H1 (cell line): ENCODE data around the gene CHRM4.

ENCODE experiments used
- CHD7 ChIP-seq: fragments of 300-600 bp; sonication (generic); IDR thresholded peaks from 2 replicates; pipeline ENCODE4 v1.7.1; 2012; ENCODE audit warnings: low read length, moderate library complexity, mild to moderate bottlenecking, inconsistent platforms; ENCODE audit not compliant: insufficient replicate concordance
- NRF1 ChIP-seq: IDR thresholded peaks from 2 replicates; pipeline ENCODE4 v1.6.1; 2011; ENCODE audit warnings: mild to moderate bottlenecking, low read depth, low read length, improper control_type of control experiment
- POLR2A ChIP-seq, 2 experiments: IDR thresholded peaks; 1 replicate in 1 of 2; 2 replicates in 1 of 2; pipeline ENCODE4 v1.6.1; 2011; ENCODE audit warnings: low read depth in 2 of 2, low read length in 2 of 2, mild to moderate bottlenecking in 2 of 2; ENCODE audit errors: control extremely low read depth in 1 of 2
- POU5F1 ChIP-seq: IDR thresholded peaks from 2 replicates; pipeline ENCODE4 v1.6.1; 2011; ENCODE audit warnings: low read depth, mild to moderate bottlenecking, low read length, moderate library complexity
- RAD21 ChIP-seq, 2 experiments: IDR thresholded peaks in 1 of 2; conservative IDR thresholded peaks in 1 of 2; 2 replicates each; pipeline ENCODE4 v1.6.1; 2011; ENCODE audit warnings: low read depth in 2 of 2, low read length in 2 of 2, improper control_type of control experiment in 1 of 2, inconsistent platforms in 1 of 2, mild to moderate bottlenecking in 1 of 2, moderate library complexity in 1 of 2
- RBBP5 ChIP-seq: IDR thresholded peaks from 2 replicates; pipeline ENCODE4 v1.7.1; 2012; ENCODE audit warnings: low read depth, mild to moderate bottlenecking, inconsistent platforms, low read length, moderate library complexity, borderline replicate concordance
- RFX5 ChIP-seq: IDR thresholded peaks from 2 replicates; pipeline ENCODE4 v1.6.1; 2011; ENCODE audit warnings: low read depth, low read length, improper control_type of control experiment, borderline replicate concordance
- TCF12 ChIP-seq: IDR thresholded peaks from 2 replicates; pipeline ENCODE4 v1.6.1; 2011; ENCODE audit warnings: low read depth, mild to moderate bottlenecking, low read length
- TF ChIP-seq, protein P1 (sequence below), 3 experiments: IDR thresholded peaks; 1 replicate in 2 of 3; 2 replicates in 1 of 3; pipeline versions ENCODE4 v1.5.1 to v1.6.1; 2011; ENCODE audit warnings: low read length in 3 of 3, mild to moderate bottlenecking in 3 of 3, inconsistent platforms in 2 of 3, low read depth in 1 of 3, moderate library complexity in 1 of 3; ENCODE audit not compliant: insufficient read depth in 1 of 3; ENCODE audit errors: control extremely low read depth in 1 of 3
- TF ChIP-seq, protein P2 (sequence below): IDR thresholded peaks from 2 replicates; pipeline ENCODE4 v1.6.1; 2012; ENCODE audit warnings: inconsistent platforms

DNA sequence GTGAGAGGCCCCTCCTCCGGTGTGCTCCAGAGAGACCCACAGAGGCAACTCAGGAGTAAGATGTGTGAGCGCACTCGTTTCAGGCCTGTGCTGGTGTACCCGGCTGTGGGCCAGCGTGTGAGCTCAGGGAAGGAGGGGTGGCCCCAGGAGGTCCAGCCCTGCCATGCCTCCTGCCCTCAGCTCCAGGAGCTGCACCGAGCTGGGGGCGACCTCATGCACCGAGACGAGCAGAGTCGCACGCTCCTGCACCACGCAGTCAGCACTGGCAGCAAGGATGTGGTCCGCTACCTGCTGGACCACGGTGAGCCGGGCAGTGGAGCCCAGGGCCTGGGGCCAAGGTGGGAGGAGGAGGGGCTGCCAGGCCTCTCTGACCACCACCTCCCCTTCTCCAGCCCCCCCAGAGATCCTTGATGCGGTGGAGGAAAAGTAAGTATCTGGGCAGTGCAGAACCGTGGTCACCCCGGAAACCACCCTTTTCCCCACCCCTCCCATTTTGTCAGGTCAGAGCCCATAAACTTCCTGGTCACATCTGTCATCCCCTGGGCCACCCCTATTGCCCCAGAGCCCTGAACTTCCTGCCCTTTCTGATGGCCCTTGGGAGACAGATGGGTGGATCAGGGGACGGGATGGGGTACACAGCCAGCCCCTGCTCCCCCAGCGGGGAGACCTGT is 12.6 kb downstream of the CHRM4 start:
- TF ChIP-seq, protein P1, sequence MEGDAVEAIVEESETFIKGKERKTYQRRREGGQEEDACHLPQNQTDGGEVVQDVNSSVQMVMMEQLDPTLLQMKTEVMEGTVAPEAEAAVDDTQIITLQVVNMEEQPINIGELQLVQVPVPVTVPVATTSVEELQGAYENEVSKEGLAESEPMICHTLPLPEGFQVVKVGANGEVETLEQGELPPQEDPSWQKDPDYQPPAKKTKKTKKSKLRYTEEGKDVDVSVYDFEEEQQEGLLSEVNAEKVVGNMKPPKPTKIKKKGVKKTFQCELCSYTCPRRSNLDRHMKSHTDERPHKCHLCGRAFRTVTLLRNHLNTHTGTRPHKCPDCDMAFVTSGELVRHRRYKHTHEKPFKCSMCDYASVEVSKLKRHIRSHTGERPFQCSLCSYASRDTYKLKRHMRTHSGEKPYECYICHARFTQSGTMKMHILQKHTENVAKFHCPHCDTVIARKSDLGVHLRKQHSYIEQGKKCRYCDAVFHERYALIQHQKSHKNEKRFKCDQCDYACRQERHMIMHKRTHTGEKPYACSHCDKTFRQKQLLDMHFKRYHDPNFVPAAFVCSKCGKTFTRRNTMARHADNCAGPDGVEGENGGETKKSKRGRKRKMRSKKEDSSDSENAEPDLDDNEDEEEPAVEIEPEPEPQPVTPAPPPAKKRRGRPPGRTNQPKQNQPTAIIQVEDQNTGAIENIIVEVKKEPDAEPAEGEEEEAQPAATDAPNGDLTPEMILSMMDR (IDR thresholded peaks at IDR 0.05; ENCODE audit: control extremely low read depth in 1 of 3, insufficient read depth in 1 of 3, low read depth in 1 of 3, low read length in 3 of 3): no peak
- TF ChIP-seq, protein P2, sequence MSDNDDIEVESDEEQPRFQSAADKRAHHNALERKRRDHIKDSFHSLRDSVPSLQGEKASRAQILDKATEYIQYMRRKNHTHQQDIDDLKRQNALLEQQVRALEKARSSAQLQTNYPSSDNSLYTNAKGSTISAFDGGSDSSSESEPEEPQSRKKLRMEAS: no peak
- TF ChIP-seq POLR2A (IDR thresholded peaks at IDR 0.05; ENCODE audit: control extremely low read depth in 1 of 2, low read depth in 2 of 2, low read length in 2 of 2) (no peak), CHD7 (no peak), RFX5 (no peak), POU5F1 (no peak), NRF1 (no peak), RAD21 (IDR thresholded peaks at IDR 0.05 in 1 of 2, conservative IDR thresholded peaks at IDR 0.05 in 1 of 2; ENCODE audit: low read depth in 2 of 2, low read length in 2 of 2) (no peak), RBBP5 (no peak), TCF12 (no peak)
